SIG-M5 treated with dmso at 0.1 percent for 504 hours (cell line): Measurements from ENCODE around the gene OMG.
"Not testable (repeated sequence)": the region's sequence is repeated elsewhere in the genome, so short reads cannot be mapped to it uniquely, and the experiment has no call there.

ENCODE experiments used
- DNase-seq: peaks from one replicate; lab custom pipeline; 2025; ENCODE audit not compliant: unreplicated experiment; lab: John Stamatoyannopoulos, UW

Gene OMG

GRCh38 chr17:31266042-31266441 is 31.0 kb downstream of the OMG start:
- peak; percentile 29 for DNase-seq

- not testable (repeated sequence) for DNase-seq
These were observed 34.1 kb downstream of the OMG start for GRCh38 chr17:31262923-31263322.

GRCh38 chr17:31261601-31262000 is 35.4 kb downstream of the OMG start:
- DNase-seq, result no peak

- no peak for DNase-seq
These were observed 36.9 kb downstream of the OMG start for GRCh38 chr17:31260151-31260550.

GRCh38 chr17:31256936-31257335 is 40.1 kb downstream of the OMG start:
- no peak for DNase-seq

- DNase-seq, result no peak
These were observed 42.4 kb downstream of the OMG start for GRCh38 chr17:31254654-31255053.

GRCh38 chr17:31252741-31253140 is 44.3 kb downstream of the OMG start:
- no peak for DNase-seq

GRCh38 chr17:31251970-31252328 is 45.1 kb downstream of the OMG start:
- no peak for DNase-seq

- DNase-seq, result no peak
These were observed 45.7 kb downstream of the OMG start for GRCh38 chr17:31251105-31251969.

GRCh38 chr17:31250229-31250628 is 46.8 kb downstream of the OMG start:
- DNase-seq, result no peak

GRCh38 chr17:31249835-31250141 is 47.3 kb downstream of the OMG start:
- DNase-seq, result no peak

GRCh38 chr17:31248986-31249834 is 47.8 kb downstream of the OMG start:
- DNase-seq, result no peak
